ENCODE measurements around the gene CASP7. TPM values are rescaled to one million over a fixed set of nuclear protein-coding genes. Genes with fewer than 3 reads are reported as not detected.

The CASP7 gene
- polyA plus RNA-seq, 3 donors: 9.9 to 26.1 (median 16.0) TPM

DNA sequence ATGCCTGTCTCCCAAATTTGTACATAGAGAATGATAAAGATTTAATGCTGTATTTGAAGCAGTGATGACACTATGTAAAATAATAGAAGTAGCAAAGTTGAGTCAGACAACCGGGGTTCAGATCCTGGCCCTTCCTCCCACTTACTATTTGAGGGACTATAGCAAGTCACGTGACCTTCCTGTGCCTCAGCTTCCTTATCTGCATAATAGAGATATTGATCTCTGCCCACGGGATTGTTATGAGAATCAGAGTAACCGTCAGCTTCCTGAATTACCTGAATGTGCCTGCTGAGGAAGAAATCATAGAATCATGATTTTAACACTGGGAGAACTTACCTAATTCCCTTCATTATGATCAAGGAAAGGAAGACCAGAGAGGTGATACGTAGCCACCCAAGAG lies 26.9 kb downstream of the CASP7 start:
- H3K36me3 ChIP-seq (replicated peaks in 1 of 2; ENCODE audit: control insufficient read depth in 1 of 2, insufficient read depth in 2 of 2, low read length in 2 of 2): peaks cover 0 to 8% of the 10 kb centered on the region in 2 donors
- no peak overlapping the region for H3K9ac ChIP-seq (ENCODE audit: insufficient read depth, low read length, poor library complexity, severe bottlenecking)
- no peak overlapping the region for H3K4me2 ChIP-seq (replicated peaks; ENCODE audit: extremely low read depth, low read length, poor library complexity, severe bottlenecking)
- no peaks in the 10 kb centered on the region for H3K9me3 ChIP-seq (replicated peaks in 1 of 2; ENCODE audit: control insufficient read depth in 1 of 2, insufficient read depth in 1 of 2, low read length in 2 of 2)
- Mint-ChIP-seq H3K4me3 (no peak overlapping the region), H3K27me3 (ENCODE audit: low read depth in 3 of 3) (peaks cover 0 to 2% (median 0%) of the 10 kb centered on the region in 3 donors), H3K4me1 (peaks cover 5% of the 10 kb centered on the region), H3K9me3 (no peaks in the 10 kb centered on the region), H3K36me3 (peaks cover 16 to 29% of the 10 kb centered on the region in 2 donors), H3K27ac (no peak overlapping the region)
- no peak overlapping the region for H3K4me3 ChIP-seq (replicated peaks in 1 of 3; ENCODE audit: low read depth in 2 of 3, low read length in 3 of 3)
- 100% methylated on average over 1 of the region's 5 CpGs for WGBS (ENCODE audit: insufficient coverage)
- intact Hi-C loops (cut with micrococcal nuclease): loop anchor here in 1 of 2 donors (10.0 kb wide), 1 partner anchor 408 kb away; no protein-coding TSS in a partner anchor
- H3K4me1 ChIP-seq (ENCODE audit: control insufficient read depth in 1 of 2, insufficient read depth in 2 of 2, low read length in 2 of 2): no peaks in the 10 kb centered on the region
- TF ChIP-seq, protein P1, sequence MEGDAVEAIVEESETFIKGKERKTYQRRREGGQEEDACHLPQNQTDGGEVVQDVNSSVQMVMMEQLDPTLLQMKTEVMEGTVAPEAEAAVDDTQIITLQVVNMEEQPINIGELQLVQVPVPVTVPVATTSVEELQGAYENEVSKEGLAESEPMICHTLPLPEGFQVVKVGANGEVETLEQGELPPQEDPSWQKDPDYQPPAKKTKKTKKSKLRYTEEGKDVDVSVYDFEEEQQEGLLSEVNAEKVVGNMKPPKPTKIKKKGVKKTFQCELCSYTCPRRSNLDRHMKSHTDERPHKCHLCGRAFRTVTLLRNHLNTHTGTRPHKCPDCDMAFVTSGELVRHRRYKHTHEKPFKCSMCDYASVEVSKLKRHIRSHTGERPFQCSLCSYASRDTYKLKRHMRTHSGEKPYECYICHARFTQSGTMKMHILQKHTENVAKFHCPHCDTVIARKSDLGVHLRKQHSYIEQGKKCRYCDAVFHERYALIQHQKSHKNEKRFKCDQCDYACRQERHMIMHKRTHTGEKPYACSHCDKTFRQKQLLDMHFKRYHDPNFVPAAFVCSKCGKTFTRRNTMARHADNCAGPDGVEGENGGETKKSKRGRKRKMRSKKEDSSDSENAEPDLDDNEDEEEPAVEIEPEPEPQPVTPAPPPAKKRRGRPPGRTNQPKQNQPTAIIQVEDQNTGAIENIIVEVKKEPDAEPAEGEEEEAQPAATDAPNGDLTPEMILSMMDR (IDR thresholded peaks at IDR 0.05): no peak
- H3K27me3 ChIP-seq (ENCODE audit: control insufficient read depth in 2 of 2, insufficient read depth in 2 of 2, low read length in 2 of 2): no peaks in the 10 kb centered on the region
- H3K27ac ChIP-seq (ENCODE audit: low read depth in 1 of 2, low read length in 2 of 2): no peak overlapping the region
- H2AFZ ChIP-seq (ENCODE audit: insufficient read depth, low read depth, low read length, poor library complexity, severe bottlenecking): no peak overlapping the region
- no peak for DNase-seq
- H3K79me2 ChIP-seq (ENCODE audit: insufficient read depth, low read length): no peaks in the 10 kb centered on the region
- peaks cover 17% of the 10 kb centered on the region for H4K20me1 ChIP-seq (ENCODE audit: insufficient read depth, low read length)

DNA sequence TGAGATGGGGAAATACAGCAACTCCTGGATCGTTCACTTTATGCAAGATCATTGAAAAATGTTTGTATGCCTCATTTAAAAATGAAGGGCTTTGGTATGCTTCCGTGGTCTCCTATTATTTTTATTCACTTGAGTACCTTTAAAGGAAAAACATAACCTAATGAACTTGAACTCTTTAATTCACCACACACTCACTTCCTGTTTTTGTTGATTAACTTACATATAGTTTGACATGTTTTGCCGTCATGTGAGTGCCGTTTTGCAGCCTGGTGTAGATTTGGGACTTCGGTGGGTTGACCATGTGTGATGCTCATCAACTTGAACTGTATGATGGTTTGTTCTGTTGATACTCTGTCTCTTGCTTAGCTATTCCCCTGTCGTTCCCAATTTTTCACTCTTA lies 28.9 kb downstream of the CASP7 start:
- no peaks in the 10 kb centered on the region for H3K79me2 ChIP-seq (ENCODE audit: insufficient read depth, low read length)
- H3K9me3 Mint-ChIP-seq: no peaks in the 10 kb centered on the region
- no peak overlapping the region for H3K9ac ChIP-seq (ENCODE audit: insufficient read depth, low read length, poor library complexity, severe bottlenecking)
- peaks cover 20 to 21% of the 10 kb centered on the region in 2 donors for H3K36me3 Mint-ChIP-seq
- H2AFZ ChIP-seq (ENCODE audit: insufficient read depth, low read depth, low read length, poor library complexity, severe bottlenecking): no peak overlapping the region
- H3K9me3 ChIP-seq (replicated peaks in 1 of 2; ENCODE audit: control insufficient read depth in 1 of 2, insufficient read depth in 1 of 2, low read length in 2 of 2): no peaks in the 10 kb centered on the region
- DNase-seq: no peak
- no peaks in the 10 kb centered on the region for H3K4me1 ChIP-seq (ENCODE audit: control insufficient read depth in 1 of 2, insufficient read depth in 2 of 2, low read length in 2 of 2)
- TF ChIP-seq, protein P1 (IDR thresholded peaks at IDR 0.05): no peak
- no peak overlapping the region for H3K27ac ChIP-seq (ENCODE audit: low read depth in 1 of 2, low read length in 2 of 2)
- peaks cover 0 to 9% of the 10 kb centered on the region in 2 donors for H3K36me3 ChIP-seq (replicated peaks in 1 of 2; ENCODE audit: control insufficient read depth in 1 of 2, insufficient read depth in 2 of 2, low read length in 2 of 2)
- no peak overlapping the region for H3K4me2 ChIP-seq (replicated peaks; ENCODE audit: extremely low read depth, low read length, poor library complexity, severe bottlenecking)
- intact Hi-C loops (cut with micrococcal nuclease): loop anchor here in 1 of 2 donors (10.0 kb wide), 1 partner anchor 406 kb away; no protein-coding TSS in a partner anchor
- peaks cover 17% of the 10 kb centered on the region for H4K20me1 ChIP-seq (ENCODE audit: insufficient read depth, low read length)
- H3K4me1 Mint-ChIP-seq: peaks cover 5% of the 10 kb centered on the region
- 100% methylated on average over 1 of the region's 6 CpGs for WGBS (ENCODE audit: insufficient coverage)
- no peak overlapping the region for H3K4me3 Mint-ChIP-seq
- H3K27ac Mint-ChIP-seq: peak overlapping the region in 1 of 7 donors; percentile 33
- H3K27me3 ChIP-seq (ENCODE audit: control insufficient read depth in 2 of 2, insufficient read depth in 2 of 2, low read length in 2 of 2): no peaks in the 10 kb centered on the region
- no peak overlapping the region for H3K4me3 ChIP-seq (replicated peaks in 1 of 3; ENCODE audit: low read depth in 2 of 3, low read length in 3 of 3)
- peaks cover 0 to 2% (median 0%) of the 10 kb centered on the region in 3 donors for H3K27me3 Mint-ChIP-seq (ENCODE audit: low read depth in 3 of 3)

Measured in CD14-positive monocyte (primary cell).